HG03159 (cell line): Measurements from ENCODE around the gene CEBPA.
"Not testable (repeated sequence)": the region's sequence is repeated elsewhere in the genome, so short reads cannot be mapped to it uniquely, and the experiment has no call there.

Experiments
- ATAC-seq: cut with Tn5 transposase; IDR thresholded peaks from one replicate; pipeline ENCODE4 v1.9.1; 2021; ENCODE audit warnings: mild to moderate bottlenecking, moderate library complexity; ENCODE audit not compliant: unreplicated experiment

CEBPA gene

GRCh38 chr19:33325920-33326319 lies 23.6 kb upstream of the CEBPA start:
- no peak for ATAC-seq

DNA sequence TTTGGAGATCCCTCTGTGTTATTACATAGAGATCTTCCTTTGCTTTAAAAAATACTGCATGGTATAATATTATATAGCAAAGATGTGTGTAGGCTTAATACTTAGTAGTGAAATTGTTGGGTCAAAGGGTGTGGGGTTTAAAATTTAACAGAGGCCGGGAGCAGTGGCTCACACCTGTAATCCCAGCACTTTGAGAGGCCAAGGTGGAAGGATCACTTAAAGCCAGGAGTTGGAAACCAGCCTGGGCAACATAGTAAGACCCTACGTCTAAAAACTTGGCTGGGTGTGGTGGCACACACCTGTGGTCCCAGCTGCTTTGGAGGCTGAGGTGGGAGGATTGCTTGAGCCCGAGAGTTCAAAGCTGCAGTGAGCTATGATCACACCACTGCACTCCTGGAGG lies 22.3 kb upstream of the CEBPA start:
- no peak for ATAC-seq

DNA sequence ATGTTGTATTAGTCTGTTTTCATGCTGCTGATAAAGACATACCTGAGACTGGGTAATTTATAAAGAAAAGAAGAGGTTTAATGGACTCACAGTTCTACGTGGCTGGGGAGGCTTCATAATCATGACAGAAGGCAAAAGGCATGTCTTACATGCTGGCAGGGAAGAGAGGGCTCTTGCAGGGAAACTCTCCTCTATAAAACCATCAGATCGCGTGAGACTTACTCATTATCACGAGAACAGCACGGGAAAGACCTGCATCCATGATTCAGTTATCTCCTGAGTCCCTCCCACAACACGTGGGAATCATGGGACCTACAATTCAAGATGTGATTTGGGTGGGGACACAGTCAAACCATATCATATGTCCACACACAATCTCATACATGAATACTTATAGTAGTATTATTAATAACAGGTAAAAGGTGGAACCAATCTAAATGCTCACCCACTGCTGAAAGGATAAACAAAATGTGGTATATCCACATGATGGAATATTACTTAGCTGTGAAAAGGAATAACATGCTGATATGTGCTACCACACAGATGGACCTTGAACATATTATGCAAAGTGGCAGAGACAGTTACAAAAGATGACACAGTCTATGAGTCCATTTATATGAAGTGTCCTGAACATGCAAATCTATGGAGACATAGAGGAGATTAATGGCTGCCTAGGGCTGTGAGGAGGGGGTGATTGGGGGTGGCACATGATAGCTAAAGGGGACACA lies 20.9 kb upstream of the CEBPA start:
- no peak for ATAC-seq

DNA sequence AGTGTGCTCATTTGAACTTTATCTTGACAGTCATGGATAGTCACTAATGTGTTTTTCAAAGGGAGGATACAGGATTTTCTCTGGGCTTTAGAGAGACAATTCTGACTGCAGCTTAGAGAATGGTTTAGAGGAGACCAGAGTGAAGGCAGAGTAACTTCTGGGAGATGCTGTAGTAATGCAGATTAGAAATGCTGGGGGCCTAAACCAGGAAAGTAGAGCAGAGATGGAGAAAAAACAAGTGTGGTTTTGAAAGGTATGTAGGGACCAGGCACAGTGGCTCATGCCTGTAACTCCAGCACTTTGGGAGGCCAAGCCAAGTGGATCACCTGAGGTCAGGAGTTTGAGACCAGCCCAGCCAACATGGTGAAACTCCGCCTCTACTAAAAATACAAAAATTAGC lies 18.3 kb upstream of the CEBPA start:
- ATAC-seq: no peak

GRCh38 chr19:33317991-33318390 lies 15.7 kb upstream of the CEBPA start:
- ATAC-seq: not testable (repeated sequence)

DNA sequence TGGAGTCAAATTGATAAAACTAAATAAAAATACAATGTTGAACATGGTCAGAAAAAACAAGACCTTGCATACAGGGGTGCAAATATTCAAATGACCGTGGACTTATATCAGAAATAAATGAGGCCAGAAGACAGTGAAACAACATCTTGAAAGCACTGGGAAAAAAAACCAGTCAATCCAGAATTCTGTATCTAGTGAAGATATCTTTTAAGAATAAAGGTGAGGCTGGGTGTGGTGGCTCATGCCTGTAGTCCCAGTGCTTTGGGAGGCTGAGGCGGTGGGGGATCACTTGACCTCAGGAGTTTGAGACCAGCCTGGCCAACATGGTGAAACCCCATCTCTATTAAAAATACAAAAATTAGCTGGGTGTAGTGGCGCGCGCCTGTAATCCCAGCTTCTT lies 15.2 kb upstream of the CEBPA start:
- no peak for ATAC-seq

DNA sequence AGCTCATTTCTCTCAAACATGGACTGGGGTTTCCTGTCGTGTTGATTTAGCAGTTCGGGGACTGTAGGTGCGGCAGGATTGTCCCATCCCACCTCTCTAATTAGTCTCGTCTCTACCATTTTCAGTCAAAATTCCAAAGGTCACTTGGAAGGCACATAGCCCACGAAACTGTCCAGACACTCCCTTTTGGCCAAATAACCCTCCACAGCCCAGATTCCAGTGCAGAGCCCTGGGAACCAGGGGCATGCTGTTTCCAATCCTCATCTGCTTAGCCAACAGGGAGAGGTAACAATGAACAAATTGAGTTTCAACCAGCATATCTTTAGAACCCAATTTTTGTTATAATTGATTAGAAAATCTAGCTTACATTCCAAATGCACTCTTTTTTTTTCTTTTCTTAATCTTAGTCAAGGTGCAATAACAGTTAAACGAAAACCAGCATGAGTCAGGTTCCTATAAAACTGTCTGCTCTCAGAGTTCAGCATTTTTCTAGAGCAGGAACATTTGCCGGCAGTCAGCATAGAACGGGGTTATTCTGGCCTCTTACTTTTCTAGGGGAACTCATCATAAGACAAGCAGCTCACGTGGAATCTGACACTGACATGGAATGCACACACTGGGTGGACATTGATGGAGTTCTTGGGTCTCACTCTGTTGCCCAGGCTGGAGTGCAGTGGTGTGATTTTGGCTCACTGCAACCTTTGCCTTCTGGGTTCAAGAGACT lies 14.4 kb upstream of the CEBPA start:
- no peak for ATAC-seq

DNA sequence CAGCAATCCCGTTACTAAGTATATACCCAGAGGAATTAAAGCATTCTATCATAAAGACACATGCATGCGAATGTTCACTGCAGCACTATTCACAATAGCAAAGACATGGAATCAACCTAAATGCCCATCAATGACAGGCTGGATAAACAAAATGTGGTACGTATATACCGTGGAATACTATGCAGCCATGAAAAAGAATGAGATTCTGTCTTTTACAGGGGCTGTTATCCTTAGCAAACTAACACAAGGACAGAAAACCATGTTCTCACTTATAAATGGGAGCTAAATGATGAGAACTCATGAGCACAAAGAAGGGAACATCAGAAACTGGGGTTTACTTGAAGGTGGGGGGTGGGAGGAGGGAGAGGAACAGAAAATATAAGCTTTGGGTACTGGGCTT lies 10.5 kb upstream of the CEBPA start:
- ATAC-seq: not testable (repeated sequence)

GRCh38 chr19:33312065-33312464 lies 9.7 kb upstream of the CEBPA start:
- no peak for ATAC-seq

DNA sequence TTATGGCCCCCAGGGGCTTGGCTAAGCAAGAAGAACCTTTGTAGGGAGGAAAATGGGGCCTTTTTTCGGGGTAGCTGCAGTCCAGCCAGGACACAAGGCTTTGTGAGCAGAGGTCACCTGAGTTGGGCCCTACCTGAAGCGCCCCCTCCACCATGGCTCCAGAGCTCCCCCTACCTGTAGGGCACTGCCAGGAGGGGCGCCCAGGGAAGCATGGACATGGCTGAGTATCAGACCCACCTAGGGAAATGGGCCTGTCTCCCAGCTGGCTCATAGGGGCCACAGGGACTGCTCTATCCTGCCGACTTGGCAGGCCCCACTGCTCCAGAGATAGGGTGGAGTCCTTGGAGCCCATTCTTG lies 9.0 kb upstream of the CEBPA start:
- no peak for ATAC-seq

DNA sequence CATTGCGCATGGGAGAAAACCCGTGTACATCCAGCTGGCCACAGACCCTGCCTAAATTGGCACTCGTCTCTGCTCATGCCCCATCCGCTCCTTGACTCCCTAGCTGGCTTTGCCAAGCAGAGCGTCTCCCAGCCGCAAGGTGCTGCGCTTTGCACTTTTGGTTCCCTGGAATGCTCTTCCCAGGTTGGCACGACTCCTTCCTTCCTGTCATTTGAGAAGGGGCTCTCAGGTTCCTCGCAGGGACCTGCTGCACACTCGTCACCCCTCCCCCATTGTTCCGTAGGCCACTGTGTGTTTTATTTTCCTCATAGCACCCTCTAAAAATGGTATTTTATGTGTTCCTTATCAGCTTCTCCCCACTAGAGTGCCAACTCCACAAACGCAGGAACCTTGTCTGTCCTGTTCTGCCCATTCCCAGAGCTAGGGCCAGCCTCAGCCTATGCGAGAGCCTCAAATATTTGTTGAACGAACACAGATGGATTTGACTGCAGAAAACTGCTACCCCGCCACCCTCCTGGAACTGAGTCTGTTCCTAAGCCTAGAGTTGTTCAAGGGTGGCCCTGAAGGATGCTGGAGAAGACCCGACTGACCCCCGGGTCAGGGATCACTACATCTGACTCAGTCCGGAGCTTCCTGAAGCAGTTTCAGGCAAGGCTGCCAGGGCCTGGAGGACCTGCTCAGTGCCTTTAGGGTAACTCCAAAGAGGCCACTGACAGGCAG lies 8.4 kb upstream of the CEBPA start:
- ATAC-seq: no peak

- no peak for ATAC-seq
These were observed 7.5 kb upstream of the CEBPA start for GRCh38 chr19:33309826-33310225.

- no peak for ATAC-seq
These were observed 4.8 kb upstream of the CEBPA start for GRCh38 chr19:33306853-33307792.

DNA sequence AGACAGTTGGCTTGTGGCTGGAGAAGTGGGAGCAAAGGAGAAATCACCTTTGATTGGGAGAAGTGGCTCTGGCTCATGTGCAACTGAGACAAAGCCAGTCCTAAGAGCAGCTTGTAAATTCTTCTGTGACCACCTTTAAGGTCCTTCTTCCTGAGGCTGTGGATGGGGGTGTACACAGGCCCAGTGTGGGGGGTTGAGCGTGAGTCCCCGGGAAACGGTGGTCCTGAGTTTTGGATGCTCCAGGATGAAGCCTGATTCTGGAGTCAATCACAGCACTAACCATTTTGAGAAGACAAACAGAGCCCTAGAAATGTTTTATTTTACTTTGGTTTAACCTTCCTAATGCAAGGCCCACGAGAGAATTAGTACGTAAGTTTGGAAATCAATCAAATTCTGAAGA lies 3.9 kb upstream of the CEBPA start:
- no peak for ATAC-seq

- ATAC-seq: no peak
These were observed 2.7 kb upstream of the CEBPA start for GRCh38 chr19:33304760-33305647.

GRCh38 chr19:33304371-33304759 lies 2.0 kb upstream of the CEBPA start:
- ATAC-seq: no peak

DNA sequence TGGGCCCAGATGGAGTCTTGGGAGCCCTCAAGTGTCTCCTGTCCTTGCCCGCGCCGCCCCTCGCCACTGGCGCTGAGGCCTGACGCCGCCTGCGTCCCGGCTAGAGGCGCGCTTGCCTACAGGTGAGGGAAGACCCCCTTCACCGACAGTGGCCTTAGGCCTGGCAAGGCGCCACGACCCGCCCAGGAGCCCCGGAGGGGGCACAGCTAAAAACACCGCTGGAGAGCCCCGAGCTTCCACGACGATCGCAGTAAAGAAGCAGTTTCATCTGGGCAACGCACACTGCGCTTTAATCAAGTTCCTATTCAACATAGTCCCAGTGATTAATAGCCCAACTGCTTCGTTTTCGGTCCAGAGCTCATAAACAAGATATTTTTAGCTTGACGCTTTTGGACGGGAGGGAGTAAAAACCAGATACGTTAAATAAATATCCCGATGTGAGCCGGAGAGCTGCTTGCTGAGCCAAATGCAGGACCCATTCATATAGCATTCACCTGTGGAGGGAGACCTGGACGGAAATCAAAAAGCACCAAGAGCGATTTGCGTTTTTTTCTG lies 1.5 kb upstream of the CEBPA start:
- ATAC-seq: no peak

DNA sequence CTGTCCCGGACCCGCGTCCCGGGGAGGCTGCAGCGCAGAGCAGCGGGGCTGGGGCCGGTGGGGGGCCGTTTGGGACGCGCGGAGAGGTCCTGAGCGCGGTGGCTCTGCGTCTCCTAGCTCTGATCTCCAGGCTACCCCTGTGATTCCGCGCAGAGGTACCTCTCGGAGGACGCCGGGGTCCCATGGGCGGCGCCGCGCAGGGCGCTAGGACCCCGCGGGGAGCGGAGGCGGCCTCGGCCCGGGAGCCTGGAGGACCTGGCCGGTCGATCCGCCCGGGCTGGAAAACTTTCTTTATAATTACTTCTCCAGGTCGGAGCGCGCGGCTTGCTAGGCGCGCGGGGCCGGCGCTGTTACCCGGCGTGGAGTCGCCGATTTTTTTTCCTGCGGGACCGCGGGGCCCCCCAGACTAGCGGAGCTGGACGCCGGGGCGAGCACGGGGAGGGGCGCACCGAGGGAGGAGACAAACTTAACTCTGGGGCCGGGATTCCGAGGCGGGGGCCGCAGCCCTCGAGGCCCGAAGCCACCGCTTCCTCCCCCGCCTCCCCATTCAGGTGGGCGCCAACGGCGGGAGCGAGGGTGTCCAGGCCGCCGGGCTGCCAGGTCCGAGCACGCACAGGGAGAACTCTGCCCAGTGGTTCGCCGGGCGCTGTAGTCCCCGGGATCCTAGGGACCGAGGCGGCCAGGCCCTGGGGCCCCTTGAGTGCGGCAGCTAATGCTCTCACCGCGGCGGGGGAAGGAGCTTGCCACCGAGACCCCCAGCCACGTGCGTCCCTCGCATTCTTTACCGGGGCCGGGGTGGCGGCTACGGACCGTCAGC lies 848 bp upstream of the CEBPA start:
- peak; percentile 22 for ATAC-seq

DNA sequence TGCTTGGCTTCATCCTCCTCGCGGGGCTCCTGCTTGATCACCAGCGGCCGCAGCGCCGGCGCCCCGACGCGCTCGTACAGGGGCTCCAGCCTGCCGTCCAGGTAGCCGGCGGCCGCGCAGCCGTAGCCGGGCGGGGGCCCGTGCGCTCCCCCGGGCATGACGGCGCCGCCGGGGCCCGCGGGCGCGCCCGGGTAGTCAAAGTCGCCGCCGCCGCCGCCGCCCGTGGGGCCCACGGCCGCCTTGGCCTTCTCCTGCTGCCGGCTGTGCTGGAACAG lies 497 bp downstream of the CEBPA start:
- no peak for ATAC-seq
